Fibroblast of lung (primary cell): ENCODE data around the gene TIGD2. TPM values are rescaled to one million over a fixed set of nuclear protein-coding genes. Genes with fewer than 3 reads are reported as not detected.

ENCODE experiments used
- DNase-seq, 2 donors: peaks; one replicate each; pipeline versions ENCODE4 v3.0.0 to v3.0.0-alpha.2; 2010; ENCODE audit warnings: low read depth in 2 of 2
- H2AFZ ChIP-seq: 2 replicates; pipeline ENCODE4 v1.5.1; 2012; ENCODE audit warnings: low read length, control low read depth, inconsistent platforms
- H3K27ac ChIP-seq: 2 replicates; pipeline ENCODE4 v1.5.1; 2011; ENCODE audit warnings: low read length, control low read depth; ENCODE audit not compliant: insufficient read depth
- H3K27me3 ChIP-seq: 2 replicates; pipeline ENCODE4 v1.5.1; 2011; ENCODE audit warnings: mild to moderate bottlenecking, low read length; ENCODE audit not compliant: control insufficient read depth, insufficient read depth
- H3K36me3 ChIP-seq: 2 replicates; pipeline ENCODE4 v1.5.1; 2011; ENCODE audit warnings: low read length; ENCODE audit not compliant: control insufficient read depth, insufficient read depth
- H3K4me1 ChIP-seq: 2 replicates; pipeline ENCODE4 v1.5.1; 2011; ENCODE audit warnings: low read length; ENCODE audit not compliant: control insufficient read depth, insufficient read depth; ENCODE audit errors: extremely low read depth
- H3K4me2 ChIP-seq: 2 replicates; pipeline ENCODE4 v1.5.1; 2011; ENCODE audit warnings: low read length, control low read depth; ENCODE audit not compliant: insufficient read depth; ENCODE audit errors: extremely low read depth
- H3K4me3 ChIP-seq, 4 experiments: fragments of 200-600 bp in 1 of 4; sonication (generic) in 1 of 4; replicated peaks in 1 of 4; 2 replicates each; pipeline ENCODE4 v1.5.1; 2011 to 2016; ENCODE audit warnings: low read length in 4 of 4, low read depth in 3 of 4, mild to moderate bottlenecking in 3 of 4, control low read depth in 2 of 4, inconsistent platforms in 1 of 4, mixed read lengths in 1 of 4; ENCODE audit not compliant: insufficient read depth in 1 of 4; ENCODE audit errors: control extremely low read depth in 1 of 4
- H3K79me2 ChIP-seq: 2 replicates; pipeline ENCODE4 v1.5.1; 2012; ENCODE audit warnings: mild to moderate bottlenecking, low read length, inconsistent platforms; ENCODE audit not compliant: control insufficient read depth, insufficient read depth
- H3K9ac ChIP-seq: 2 replicates; pipeline ENCODE4 v1.5.1; 2011; ENCODE audit warnings: mild to moderate bottlenecking, low read length, control low read depth; ENCODE audit not compliant: insufficient read depth
- H3K9me3 ChIP-seq: 2 replicates; pipeline ENCODE4 v1.5.1; 2012; ENCODE audit warnings: low read depth, low read length; ENCODE audit not compliant: control insufficient read depth, insufficient read depth
- H4K20me1 ChIP-seq: 2 replicates; pipeline ENCODE4 v1.5.1; 2011; ENCODE audit warnings: low read length; ENCODE audit not compliant: control insufficient read depth, insufficient read depth; ENCODE audit errors: extremely low read depth
- CTCF ChIP-seq, 2 donors: IDR thresholded peaks in 1 of 2; conservative IDR thresholded peaks in 1 of 2; 1 replicate in 1 of 2; 2 replicates in 1 of 2; pipeline ENCODE4 v1.5.1; 2011 to 2012; ENCODE audit warnings: low read length in 2 of 2, control low read depth in 1 of 2, inconsistent platforms in 1 of 2, low read depth in 1 of 2, mild to moderate bottlenecking in 1 of 2
- EZH2 ChIP-seq: IDR thresholded peaks from 2 replicates; pipeline ENCODE4 v1.5.1; 2012; ENCODE audit warnings: low read length, control low read depth, mild to moderate bottlenecking; ENCODE audit errors: missing control alignments
- polyA plus RNA-seq, 2 donors: library from polyadenylated mRNA; depleted of rRNA in 1 of 2; stranded (reverse) in 1 of 2; unstranded in 1 of 2; fragments of >200 nt; gene quantifications; 2 replicates each; pipeline ENCODE4 v1.2.1, GENCODE V29; 2011 to 2012; ENCODE audit warnings: missing spikeins in 1 of 2
- total RNA-seq: library from RNA; depleted of rRNA; stranded (reverse); fragments of >200 nt; gene quantifications from 2 replicates; pipeline ENCODE4 v1.2.1, GENCODE V29; 2014

TIGD2 gene
- total and polyA plus RNA-seq, 2 donors (not counting 1 experiment from before 2014, with no cell fraction given) = 6.1 to 11.7 TPM

DNA sequence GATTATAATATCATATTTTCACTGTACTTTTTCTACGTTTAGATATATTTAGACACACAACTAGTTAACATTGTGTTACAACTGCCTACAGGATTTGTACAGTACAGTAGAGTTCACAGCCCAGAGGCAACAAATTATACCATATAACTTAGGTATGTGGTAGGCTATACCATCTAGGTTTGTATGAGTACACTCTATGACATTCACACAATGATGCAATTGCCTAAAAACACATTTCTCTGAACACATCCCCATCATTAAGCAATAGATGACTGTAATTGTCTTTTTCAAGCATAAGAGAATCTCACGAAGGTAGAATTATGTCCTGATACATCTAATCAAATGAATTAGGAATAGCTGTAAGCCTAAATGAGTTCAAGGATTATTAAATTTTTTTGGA is 12.3 kb upstream of the TIGD2 start:
- peak in 1 of 2 donors; percentile 6 for DNase-seq
- H3K4me2 ChIP-seq = no peak overlapping the region
- no peaks in the 10 kb centered on the region for H4K20me1 ChIP-seq
- no peaks in the 10 kb centered on the region for H3K27me3 ChIP-seq
- H3K4me1 ChIP-seq = no peaks in the 10 kb centered on the region
- H2AFZ ChIP-seq = no peak overlapping the region
- no peaks in the 10 kb centered on the region for H3K36me3 ChIP-seq
- H3K4me3 ChIP-seq = no peak overlapping the region
- H3K79me2 ChIP-seq = no peaks in the 10 kb centered on the region
- TF ChIP-seq EZH2 = no peak
- no peak for TF ChIP-seq CTCF (conservative IDR thresholded peaks at IDR 0.05 in 1 of 2, IDR thresholded peaks at IDR 0.05 in 1 of 2; ENCODE audit: low read depth in 1 of 2, low read length in 2 of 2)
- no peak overlapping the region for H3K9ac ChIP-seq
- no peaks in the 10 kb centered on the region for H3K9me3 ChIP-seq
- H3K27ac ChIP-seq = no peak overlapping the region

- no peaks in the 10 kb centered on the region for H3K36me3 ChIP-seq
- no peak for DNase-seq
- no peaks in the 10 kb centered on the region for H3K27me3 ChIP-seq
- no peak for TF ChIP-seq EZH2
- TF ChIP-seq CTCF (conservative IDR thresholded peaks at IDR 0.05 in 1 of 2, IDR thresholded peaks at IDR 0.05 in 1 of 2; ENCODE audit: low read depth in 1 of 2, low read length in 2 of 2) = no peak
- no peak overlapping the region for H3K27ac ChIP-seq
- H3K4me1 ChIP-seq = no peaks in the 10 kb centered on the region
- no peaks in the 10 kb centered on the region for H3K9me3 ChIP-seq
- H4K20me1 ChIP-seq = no peaks in the 10 kb centered on the region
- H3K9ac ChIP-seq = no peak overlapping the region
- no peaks in the 10 kb centered on the region for H3K79me2 ChIP-seq
- no peak overlapping the region for H3K4me2 ChIP-seq
- no peak overlapping the region for H3K4me3 ChIP-seq
- H2AFZ ChIP-seq = no peak overlapping the region
Measured at GRCh38 chr4:89099471-89099870, 11.9 kb upstream of the TIGD2 start.

DNA sequence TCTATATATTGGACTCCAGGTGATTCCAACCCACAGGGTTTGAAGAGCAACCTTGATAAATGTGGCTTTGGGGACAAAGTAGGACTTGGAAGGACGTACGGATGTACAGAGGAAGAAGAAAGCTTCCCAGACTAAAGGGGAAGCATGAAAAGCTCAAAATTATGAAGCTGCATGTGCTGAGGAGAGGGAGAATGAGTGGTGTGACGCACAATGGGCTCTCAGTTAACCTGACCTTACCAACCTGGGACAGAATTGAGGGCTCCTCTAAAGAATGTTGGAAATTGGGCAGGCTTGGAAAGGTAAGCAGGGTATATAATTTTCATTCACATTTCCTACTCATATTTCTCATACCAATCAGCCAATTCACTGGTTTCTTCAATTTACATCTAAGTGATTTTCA is 10.5 kb upstream of the TIGD2 start:
- no peak for DNase-seq
- H3K79me2 ChIP-seq = no peaks in the 10 kb centered on the region
- no peak overlapping the region for H3K9ac ChIP-seq
- H3K4me2 ChIP-seq = no peak overlapping the region
- H3K9me3 ChIP-seq = no peaks in the 10 kb centered on the region
- no peak overlapping the region for H2AFZ ChIP-seq
- no peaks in the 10 kb centered on the region for H4K20me1 ChIP-seq
- H3K27me3 ChIP-seq = peaks cover 2% of the 10 kb centered on the region
- no peak overlapping the region for H3K4me3 ChIP-seq
- no peak overlapping the region for H3K27ac ChIP-seq
- no peaks in the 10 kb centered on the region for H3K4me1 ChIP-seq
- no peak for TF ChIP-seq EZH2
- TF ChIP-seq CTCF (conservative IDR thresholded peaks at IDR 0.05 in 1 of 2, IDR thresholded peaks at IDR 0.05 in 1 of 2; ENCODE audit: low read depth in 1 of 2, low read length in 2 of 2) = no peak
- no peaks in the 10 kb centered on the region for H3K36me3 ChIP-seq
